ENCODE measurements around the gene MAP3K13.

The MAP3K13 gene

GRCh38 chr3:185339945-185340344, 23.0 kb upstream of the MAP3K13 start:
- Histone ChIP-seq H3K79me2 (ENCODE audit: control insufficient read depth, low read length) (no peaks in the 10 kb centered on the region), H3K4me2 (ENCODE audit: low read length) (no peak overlapping the region), H3K27me3 (ENCODE audit: control insufficient read depth, low read length) (no peaks in the 10 kb centered on the region), H3K9me3 (ENCODE audit: control insufficient read depth, insufficient read depth, low read length) (no peaks in the 10 kb centered on the region), H3K9me2 (replicated peaks; ENCODE audit: control insufficient read depth, low read length) (no peaks in the 10 kb centered on the region), H3K4me3 (ENCODE audit: low read length) (no peak overlapping the region), H3K36me3 (ENCODE audit: control insufficient read depth, low read length) (no peaks in the 10 kb centered on the region), H3F3A (ENCODE audit: control insufficient read depth, insufficient read depth) (no peaks in the 10 kb centered on the region), H4K20me1 (ENCODE audit: control insufficient read depth, insufficient read depth, low read depth, low read length) (no peaks in the 10 kb centered on the region), H3K27ac (ENCODE audit: low read depth, low read length) (no peak overlapping the region), H3K4me1 (ENCODE audit: control insufficient read depth, low read length) (no peaks in the 10 kb centered on the region)
- no peak for TF ChIP-seq CTCF (IDR thresholded peaks at IDR 0.05; ENCODE audit: low read depth, low read length, poor library complexity, severe bottlenecking)
- no peak for TF ChIP-seq EZH2phosphoT487 (IDR thresholded peaks at IDR 0.05; ENCODE audit: borderline replicate concordance, low read length)

GRCh38 chr3:185340751-185341150, 22.2 kb upstream of the MAP3K13 start:
- TF ChIP-seq CTCF (IDR thresholded peaks at IDR 0.05; ENCODE audit: low read depth, low read length, poor library complexity, severe bottlenecking) (no peak), EZH2phosphoT487 (IDR thresholded peaks at IDR 0.05; ENCODE audit: borderline replicate concordance, low read length) (no peak)
- H3F3A ChIP-seq (ENCODE audit: control insufficient read depth, insufficient read depth), result no peaks in the 10 kb centered on the region
- no peaks in the 10 kb centered on the region for H3K4me1 ChIP-seq (ENCODE audit: control insufficient read depth, low read length)
- H3K4me2 ChIP-seq (ENCODE audit: low read length), result no peak overlapping the region
- H3K27ac ChIP-seq (ENCODE audit: low read depth, low read length), result no peak overlapping the region
- H3K9me3 ChIP-seq (ENCODE audit: control insufficient read depth, insufficient read depth, low read length), result no peaks in the 10 kb centered on the region
- no peaks in the 10 kb centered on the region for H4K20me1 ChIP-seq (ENCODE audit: control insufficient read depth, insufficient read depth, low read depth, low read length)
- H3K4me3 ChIP-seq (ENCODE audit: low read length), result no peak overlapping the region
- H3K27me3 ChIP-seq (ENCODE audit: control insufficient read depth, low read length), result no peaks in the 10 kb centered on the region
- H3K9me2 ChIP-seq (replicated peaks; ENCODE audit: control insufficient read depth, low read length), result no peaks in the 10 kb centered on the region
- H3K36me3 ChIP-seq (ENCODE audit: control insufficient read depth, low read length), result no peaks in the 10 kb centered on the region
- no peaks in the 10 kb centered on the region for H3K79me2 ChIP-seq (ENCODE audit: control insufficient read depth, low read length)

DNA sequence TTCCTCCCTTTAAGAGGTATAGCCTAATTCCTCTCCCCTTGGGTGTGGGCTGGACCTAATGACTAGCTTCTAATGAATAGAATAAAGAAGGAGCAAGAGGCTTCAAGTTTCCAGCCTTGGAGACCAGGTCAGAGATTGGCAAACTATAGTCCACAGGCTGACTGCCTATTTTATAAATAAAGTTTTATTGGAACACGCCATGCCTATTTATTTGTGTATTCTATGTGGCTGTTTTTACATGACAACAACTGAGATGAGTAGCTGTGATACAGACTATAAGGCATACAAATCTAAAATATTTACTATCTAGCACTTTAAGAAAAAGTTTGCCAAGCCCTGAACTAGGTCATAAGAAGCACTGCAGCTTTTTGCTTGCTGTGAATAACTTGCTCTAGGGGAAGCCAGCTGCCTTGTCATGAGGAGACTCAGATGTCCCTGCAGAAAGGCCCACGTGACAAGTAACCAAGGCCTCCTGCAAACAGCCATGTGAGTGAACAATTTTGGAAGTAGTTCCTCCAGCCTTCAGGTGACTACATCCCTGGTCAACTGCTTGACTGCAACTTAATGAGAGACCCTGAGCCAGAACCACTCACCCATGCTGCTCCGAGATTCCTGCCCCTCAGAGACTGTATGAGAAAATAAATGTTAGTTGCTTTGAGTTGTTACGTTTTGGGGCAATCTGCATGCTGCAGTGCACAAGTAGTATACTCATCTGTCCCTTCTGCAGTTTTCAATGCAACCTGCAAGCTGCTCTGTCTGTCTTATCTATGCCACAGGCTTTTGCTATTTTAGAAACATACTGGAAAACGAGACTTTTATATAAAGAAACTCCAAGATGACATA, 21.1 kb upstream of the MAP3K13 start:
- H3K4me2 ChIP-seq (ENCODE audit: low read length), result no peak overlapping the region

More for the DNA sequence above, 21.1 kb upstream of the MAP3K13 start:
- Histone ChIP-seq H3K27ac (ENCODE audit: low read depth, low read length) (no peak overlapping the region), H3K9me2 (replicated peaks; ENCODE audit: control insufficient read depth, low read length) (no peaks in the 10 kb centered on the region), H3K4me1 (ENCODE audit: control insufficient read depth, low read length) (no peaks in the 10 kb centered on the region), H3K4me3 (ENCODE audit: low read length) (no peak overlapping the region), H3K9me3 (ENCODE audit: control insufficient read depth, insufficient read depth, low read length) (no peaks in the 10 kb centered on the region), H3K27me3 (ENCODE audit: control insufficient read depth, low read length) (no peaks in the 10 kb centered on the region), H4K20me1 (ENCODE audit: control insufficient read depth, insufficient read depth, low read depth, low read length) (no peaks in the 10 kb centered on the region), H3K36me3 (ENCODE audit: control insufficient read depth, low read length) (no peaks in the 10 kb centered on the region), H3F3A (ENCODE audit: control insufficient read depth, insufficient read depth) (no peaks in the 10 kb centered on the region), H3K79me2 (ENCODE audit: control insufficient read depth, low read length) (no peaks in the 10 kb centered on the region)
- TF ChIP-seq CTCF (IDR thresholded peaks at IDR 0.05; ENCODE audit: low read depth, low read length, poor library complexity, severe bottlenecking) (no peak), EZH2phosphoT487 (IDR thresholded peaks at IDR 0.05; ENCODE audit: borderline replicate concordance, low read length) (no peak)

Data from DOHH2 (cell line).